ENCODE data around the gene ANKFY1.

- no peak for TF ChIP-seq REST (IDR thresholded peaks at IDR 0.05; ENCODE audit: insufficient read depth in 1 of 2, low read depth in 2 of 2, low read length in 1 of 2)
- no peak for TF ChIP-seq CTCF (IDR thresholded peaks at IDR 0.05)
- no peak for TF ChIP-seq POLR2AphosphoS5 (IDR thresholded peaks at IDR 0.05; ENCODE audit: low read depth, low read length)
- no peak for TF ChIP-seq SIN3A (IDR thresholded peaks at IDR 0.05; ENCODE audit: borderline replicate concordance, insufficient read depth, low read depth, low read length)
Observed at GRCh38 chr17:4247971-4248388, 15.8 kb downstream of the ANKFY1 start.

Data from Panc1 (cell line).